T-helper 1 cell treated with Interleukin-12 subunit alpha and Interleukin-12 subunit beta and Interleukin-4 antibody, amounts not matched to agents 30 ng/mL and 1 ng/mL, for 36 hours (primary cell): ENCODE data around the gene TPPP. TPM values are rescaled to one million over a fixed set of nuclear protein-coding genes. Genes with fewer than 3 reads are reported as not detected.

Source experiments
- intact Hi-C: fragments of 100-400 bp; cut with micrococcal nuclease; formaldehyde crosslinking; loops from one replicate; pipeline ENCODE4 v1.15.1; 2024
- total RNA-seq: library from RNA; stranded (reverse); gene quantifications from 2 replicates; pipeline ENCODE4 v1.2.3, GENCODE V29; 2022

The TPPP gene
- total RNA-seq, 1 donor from 2014 or later = 0.02 TPM

DNA sequence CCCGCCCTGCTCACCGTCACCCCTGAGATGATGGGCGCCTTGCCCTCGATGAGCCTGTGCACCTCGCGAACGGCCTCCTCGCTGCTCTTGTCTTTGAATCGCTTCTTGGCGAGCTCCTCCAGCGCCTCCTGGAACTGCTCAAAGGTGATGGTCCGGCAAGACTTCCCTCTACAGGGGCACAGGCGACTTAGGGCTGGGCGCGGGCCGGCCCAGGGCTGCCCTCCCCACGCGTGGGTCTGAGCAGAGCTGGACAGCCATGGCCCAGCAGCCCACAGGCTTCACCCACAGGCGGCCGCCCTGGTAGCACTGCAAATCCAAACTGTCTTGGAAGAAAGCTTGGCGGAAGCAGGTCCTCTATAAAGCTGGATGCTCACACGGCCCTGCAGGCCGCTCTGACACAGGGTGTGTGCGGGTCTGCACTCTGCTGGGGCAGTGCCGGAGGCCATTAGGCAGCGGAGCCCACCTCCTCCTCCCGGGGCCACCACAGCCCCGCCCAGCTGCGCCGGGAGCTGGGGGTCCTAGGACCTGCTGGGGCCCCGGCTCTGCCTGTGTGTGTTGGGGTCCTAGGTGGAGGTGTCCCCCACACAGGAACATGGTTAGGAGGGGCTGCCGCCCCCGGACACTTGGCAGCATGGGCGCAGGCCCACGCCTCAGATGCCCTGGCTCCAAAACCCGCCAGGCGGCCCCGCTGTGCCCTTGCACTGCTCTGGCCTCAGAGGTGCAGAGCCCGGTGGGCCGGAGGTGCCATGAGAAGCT lies 27.0 kb downstream of the TPPP start:
- intact Hi-C loops = no loop called here

DNA sequence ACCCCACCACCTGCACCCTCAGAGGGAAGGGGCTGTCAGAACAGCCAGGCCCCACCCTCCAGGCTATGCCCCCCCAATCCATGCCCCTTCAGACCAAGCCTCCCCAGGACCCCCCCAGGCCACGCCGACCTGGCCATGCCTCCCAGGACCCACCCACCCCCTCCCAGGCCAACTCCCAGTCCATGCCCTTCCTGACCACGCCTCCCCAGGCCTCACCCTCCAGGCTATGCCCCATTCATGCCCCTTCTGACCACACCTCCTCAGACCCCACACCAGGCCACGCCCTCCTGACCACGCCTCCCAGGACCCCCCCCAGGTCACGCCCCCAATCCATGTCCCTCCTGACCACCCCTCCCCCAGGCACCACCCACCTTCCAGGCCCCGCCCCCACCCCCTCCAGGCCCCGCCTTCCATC lies 27.6 kb downstream of the TPPP start:
- intact Hi-C loops = no loop called here

DNA sequence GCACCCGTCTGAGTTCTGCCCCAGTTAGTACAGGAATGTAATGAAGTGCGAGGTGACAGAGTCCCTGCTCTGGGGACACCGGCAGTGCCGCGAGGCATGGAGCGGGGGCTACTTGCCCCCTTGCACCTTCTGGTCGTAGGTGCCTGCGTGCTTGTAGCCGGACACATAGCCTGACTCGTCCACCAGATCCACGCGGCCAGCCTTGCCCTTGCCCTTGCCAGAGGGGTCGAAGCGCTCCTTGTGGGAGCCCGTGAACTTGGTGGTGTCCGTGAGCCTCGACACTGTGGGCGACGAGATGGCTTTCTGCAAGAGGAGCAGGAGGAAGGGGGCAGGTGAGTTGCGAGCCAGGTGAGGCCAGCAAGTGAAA lies 28.2 kb downstream of the TPPP start:
- intact Hi-C loops = no loop called here

DNA sequence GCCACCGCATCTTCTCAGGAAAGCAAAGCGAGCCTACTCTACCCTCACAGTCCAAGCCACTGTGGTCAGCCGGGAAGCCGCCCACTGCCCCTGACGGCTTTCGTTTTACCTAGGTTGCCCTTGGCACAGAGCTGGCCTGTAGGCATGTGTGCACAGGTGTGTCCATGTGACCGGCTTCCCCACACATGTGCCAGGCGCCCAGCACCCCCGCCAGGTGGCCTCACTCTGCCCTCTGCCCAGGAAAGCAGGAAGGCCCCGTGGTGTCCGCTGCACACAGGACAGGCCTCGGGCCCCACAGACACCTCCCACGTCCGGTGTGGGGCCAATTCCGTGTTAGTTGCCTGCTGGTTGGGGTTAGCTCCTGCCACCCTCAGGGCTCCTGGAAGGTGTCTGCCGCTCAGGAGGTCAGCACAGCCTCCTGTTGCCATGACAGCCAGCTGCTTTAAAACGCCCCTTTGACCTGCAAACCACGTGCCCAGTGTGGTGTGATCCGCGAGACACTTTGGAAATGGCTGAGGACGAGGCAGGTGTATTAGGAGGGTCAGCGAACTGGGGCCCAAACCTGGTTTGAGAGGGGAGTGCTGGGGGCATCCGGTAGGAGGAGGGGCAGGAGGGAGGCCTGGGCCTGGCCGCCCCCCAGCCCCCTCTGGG lies 28.7 kb downstream of the TPPP start:
- intact Hi-C loops = no loop called here

DNA sequence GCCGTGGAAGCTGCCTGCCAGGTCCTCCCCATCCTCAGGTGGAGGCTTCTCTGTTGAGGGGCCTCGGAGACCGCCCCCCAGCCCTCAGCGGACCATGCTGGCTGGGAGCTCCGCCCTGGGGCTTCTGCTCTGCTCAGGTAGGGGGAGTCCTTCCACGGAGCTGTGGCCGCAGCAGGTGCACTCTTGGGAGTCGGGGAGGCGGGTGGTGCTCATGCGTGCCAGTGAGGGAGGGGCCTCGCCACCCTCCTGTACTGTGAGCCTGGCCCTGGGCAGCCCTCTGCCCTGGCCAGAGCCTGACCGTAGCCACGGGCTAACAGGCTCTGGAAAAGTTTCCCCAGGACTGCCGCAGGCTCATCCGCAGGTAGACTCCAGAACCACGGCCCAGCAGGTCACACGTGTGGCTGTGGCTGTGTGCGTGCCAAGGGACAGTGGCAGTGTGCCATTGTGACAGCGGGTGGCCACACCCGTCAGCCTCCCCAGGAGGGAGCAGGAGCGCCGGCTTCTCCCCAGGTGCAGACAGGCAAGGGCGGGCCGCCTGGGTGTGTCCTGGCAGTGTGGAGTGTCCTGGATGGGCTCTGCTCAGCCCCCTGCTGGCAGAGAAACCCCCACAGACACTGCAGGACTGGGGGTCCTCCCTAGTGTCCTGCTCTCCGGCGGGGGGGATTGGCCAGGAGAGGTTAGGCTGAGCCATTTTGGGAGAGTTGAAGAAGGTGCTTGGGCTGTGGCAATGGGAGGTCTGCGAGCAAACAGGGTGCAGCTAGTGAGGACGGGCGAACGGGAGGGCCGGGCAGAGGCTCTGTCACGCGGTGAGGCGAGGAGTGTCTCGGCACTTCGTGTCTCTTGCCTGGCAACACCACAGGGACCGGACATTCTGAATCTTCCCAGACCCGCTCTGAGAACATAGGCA lies 29.5 kb downstream of the TPPP start:
- intact Hi-C loops = no loop called here

DNA sequence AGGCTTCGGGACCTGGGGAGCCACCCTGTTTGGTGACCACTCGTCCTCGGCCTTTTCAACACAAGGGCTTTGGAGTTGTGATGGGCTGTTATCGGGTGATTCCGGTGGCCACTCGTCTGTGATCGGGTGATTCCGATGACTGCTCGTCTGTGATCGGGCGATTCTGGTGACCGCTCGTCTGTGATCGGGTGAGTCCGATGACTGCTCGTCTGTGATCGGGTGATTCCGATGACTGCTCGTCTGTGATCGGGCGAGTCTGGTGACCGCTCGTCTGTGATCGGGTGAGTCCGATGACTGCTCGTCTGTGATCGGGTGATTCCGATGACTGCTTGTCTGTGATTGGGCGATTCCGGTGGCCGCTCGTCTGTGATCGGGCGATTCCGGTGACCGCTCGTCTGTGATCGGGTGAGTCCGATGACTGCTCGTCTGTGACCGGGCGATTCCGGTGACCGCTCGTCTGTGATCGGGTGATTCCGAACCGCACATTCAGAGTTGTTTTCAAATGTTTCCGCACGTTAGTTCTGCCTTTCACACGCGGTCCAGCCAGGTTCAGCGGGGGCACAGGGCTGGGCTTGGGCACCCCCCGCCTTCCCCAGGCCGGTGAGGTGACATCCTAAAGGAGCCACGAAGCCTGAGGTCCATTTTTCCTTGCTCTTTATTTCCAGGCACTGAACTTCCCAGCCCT lies 30.3 kb downstream of the TPPP start:
- intact Hi-C loops = no loop called here

DNA sequence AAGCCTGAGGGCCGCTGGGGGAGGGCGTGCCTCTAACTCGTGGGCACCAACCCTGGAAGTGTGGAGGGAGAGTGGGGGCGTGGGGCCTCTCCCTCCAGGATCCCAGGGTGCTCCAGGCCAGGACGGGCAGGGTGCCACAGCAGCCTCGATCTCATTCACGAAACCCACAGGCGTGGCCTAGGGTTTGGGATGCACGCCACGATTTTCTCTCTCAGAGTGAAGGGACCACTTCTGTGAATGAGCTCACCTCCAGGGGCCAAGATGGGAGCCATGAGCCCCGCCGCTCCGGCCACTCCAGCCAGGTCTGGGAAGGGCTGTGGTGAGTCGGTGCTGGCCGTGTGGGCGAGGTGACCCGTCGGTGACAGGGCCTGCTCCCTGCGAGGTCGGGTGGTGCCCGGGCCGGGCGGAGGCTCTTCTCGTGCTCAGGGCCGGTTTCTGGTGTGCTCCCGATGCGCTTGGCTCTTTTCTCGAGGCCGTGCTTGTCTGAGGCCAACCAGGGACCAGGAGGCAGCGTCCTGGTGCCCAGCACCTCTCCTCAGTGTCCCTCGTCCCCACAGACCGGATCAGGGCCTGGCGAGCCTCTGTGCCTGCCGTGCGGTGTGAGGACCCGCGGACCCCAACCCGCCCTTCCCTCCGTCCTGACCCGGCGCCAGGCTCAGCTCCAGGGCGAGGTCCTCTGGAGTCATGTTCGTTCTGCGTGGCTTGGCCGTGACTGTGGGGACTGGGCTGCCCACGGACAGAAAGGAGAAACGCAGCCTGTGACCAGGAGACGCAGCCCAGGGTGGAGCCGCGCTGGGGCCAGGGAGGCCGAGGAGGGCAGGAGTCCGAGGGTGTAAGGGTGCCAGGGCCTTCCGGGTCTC lies 31.0 kb downstream of the TPPP start:
- intact Hi-C loops = no loop called here

DNA sequence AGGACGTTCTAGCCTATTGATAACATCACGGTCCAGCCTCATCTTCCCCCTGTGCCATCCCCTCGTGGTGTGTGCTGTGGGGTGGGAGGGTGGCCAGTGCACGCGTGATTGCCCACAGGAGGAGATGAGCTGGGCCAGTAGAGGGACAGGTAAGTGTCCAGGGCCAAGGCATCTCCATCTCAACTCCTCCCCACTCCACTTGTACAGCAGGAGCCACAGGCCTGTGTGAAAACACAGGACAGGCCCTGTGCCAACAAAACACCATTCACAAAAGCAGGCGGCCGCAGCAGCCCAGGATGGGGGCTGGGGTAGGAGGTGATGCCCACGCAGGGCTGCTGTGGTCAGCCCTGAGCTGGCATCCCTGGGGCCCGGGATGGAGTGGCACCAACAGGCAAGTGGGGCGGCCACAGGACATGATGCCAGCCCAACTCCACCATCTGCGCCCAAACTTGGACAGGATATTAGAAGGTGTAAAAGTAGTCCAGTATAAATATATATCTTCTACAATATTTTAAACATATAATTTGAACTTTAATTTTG lies 32.6 kb downstream of the TPPP start:
- intact Hi-C loops = no loop called here

DNA sequence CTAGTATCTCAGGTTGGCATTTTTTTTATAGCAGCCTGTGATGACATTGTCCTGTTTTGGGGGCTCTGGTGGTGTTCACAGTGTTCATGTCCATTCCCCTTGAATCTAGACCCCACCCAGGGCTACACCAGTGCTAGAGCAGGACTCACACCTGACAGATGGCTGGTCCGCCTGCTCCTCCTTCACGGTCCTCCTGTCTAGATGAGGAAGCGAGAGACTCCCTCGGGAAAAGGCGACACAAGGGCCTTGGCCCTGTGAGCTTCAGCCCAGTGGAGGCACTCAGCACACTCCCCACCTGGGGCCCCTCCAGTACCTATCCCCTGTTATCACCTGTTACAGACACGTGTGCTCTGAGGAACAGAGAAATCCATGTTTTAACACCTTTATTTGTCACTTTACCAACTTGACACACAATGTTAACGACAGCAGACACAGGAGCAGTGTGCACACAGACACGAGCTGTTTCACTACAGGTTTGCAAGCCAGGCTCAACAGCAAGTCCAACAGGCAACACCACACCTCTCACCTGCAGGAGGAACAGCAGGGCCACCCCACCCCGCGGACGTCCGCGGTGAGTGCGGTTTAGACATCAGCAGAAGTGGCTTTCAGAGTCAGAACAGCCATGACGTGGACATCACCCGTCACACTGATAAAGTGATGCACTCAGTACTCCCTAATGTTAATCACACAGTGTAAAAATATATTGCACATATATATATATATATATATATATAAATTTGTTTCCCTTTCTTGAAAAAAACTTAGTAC lies 33.5 kb downstream of the TPPP start:
- intact Hi-C loops = no loop called here

DNA sequence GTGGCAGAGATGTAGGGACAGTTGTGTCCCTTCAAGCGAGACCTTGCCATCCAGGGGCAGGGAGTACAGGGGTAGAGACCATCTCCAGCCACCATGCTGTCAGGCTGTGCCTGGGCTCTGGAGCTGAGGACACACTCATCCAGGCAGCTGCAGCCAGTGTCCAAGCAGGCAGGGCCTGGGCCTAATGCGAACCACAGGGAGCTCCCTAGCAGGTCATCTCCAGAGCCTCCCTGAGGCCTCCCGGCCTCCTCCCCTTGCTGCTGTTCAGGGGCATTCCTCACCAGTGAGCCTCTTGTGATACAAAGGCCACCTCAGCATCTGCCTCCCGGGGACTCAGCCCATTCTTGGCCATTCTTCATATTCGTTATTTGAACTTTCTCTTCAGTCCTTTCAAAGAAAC lies 35.0 kb downstream of the TPPP start:
- intact Hi-C loops = no loop called here

DNA sequence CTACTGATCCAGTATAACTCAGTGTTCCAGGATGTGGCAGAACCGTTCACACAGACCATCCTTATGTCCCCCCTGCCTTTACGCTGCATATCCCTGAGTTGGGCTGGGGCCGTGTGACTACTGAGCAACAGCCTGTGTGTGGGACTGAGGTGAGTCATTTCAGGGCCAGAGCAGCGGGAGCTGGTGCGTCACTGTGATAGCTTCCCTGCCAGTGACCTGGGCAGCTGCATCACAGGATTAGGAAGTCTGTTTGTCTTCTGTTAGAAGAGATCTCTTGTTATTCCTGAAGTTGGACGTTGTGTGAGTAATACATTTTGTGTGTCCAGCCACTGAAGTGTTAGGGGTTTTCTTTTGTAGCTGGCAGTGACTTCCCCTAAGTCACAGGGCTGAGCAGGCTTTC lies 35.6 kb downstream of the TPPP start:
- intact Hi-C loops = no loop called here

DNA sequence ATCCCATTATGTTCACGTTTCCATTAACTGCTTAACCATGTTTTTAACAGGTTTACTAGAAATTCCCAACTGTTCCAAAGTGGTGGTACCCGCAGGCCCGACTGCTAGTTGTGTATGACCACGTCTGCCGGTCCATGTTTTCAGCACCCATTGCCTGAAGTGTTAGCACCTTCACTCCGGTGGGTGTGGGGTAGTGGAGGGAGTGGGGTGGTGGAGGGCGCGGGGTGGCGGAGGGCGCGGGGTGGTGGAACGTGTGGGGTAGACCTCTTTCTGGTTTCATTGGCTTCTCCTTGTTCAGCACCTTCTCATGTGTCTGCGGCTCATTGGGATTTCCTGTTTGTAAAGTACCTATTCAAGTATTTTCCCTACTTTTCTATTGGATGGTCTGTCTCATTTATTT lies 37.7 kb downstream of the TPPP start:
- intact Hi-C loops = no loop called here

DNA sequence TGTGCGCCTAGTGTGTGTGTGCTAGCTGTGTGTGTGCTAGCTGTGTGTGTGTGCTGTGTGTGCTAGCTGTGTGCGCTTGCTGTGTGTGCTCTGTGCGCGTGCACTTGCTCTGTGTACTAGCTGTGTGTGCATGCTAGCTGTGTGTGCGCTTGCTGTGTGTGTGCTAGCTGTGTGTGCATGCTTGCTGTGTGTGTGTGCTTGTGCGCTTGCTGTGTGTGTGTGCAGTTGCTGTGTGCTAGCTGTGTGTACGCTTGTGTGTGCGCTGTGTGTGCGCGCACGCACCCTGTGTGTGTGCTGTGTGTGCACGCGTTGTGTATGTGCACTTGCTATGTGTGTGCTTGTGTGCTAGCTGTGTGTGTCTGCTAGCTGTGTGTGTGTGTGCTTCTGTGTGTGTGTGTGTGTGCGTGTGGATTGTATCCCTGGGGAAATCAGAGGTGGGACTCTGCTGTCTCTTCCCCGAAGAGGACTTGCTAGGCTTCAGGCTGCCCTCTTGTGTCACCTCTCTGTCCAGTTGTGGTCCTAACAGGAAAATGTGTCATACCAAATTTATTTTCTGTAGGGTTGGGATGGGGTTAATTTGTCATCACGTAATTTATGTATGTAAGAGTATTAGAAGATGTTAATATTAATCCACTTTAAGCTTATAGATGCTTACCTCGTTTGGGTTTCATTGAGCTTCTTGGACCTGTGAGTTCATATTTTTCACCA lies 38.9 kb downstream of the TPPP start:
- intact Hi-C loops = no loop called here

DNA sequence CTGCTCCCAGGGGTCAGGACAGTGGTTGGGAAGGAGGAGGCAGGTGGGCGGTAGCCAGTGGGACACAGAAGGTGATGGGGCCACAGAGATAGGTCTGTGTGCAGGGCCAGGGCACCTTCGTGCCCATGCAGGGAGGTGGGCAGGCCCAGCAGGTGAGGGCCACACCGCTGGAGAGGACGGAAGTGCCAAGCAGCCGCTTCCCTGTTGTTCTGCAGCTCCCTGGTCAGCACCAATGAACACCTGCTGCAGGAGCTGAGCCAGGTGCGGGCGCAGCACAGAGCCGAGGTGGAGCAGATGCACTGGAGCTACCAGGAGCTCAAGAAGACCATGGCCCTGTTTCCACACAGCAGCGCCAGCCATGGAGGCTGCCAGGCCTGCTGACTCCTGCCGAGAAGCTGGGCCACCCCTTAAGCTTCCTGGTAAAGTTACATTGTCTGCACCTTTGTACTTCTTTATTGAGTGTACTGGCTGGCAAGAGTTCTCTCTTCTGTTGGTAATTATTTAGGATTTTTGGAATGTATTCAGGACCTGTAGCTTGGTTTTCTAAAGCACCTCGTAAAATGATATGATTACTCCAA lies 40.3 kb downstream of the TPPP start:
- intact Hi-C loops = no loop called here

DNA sequence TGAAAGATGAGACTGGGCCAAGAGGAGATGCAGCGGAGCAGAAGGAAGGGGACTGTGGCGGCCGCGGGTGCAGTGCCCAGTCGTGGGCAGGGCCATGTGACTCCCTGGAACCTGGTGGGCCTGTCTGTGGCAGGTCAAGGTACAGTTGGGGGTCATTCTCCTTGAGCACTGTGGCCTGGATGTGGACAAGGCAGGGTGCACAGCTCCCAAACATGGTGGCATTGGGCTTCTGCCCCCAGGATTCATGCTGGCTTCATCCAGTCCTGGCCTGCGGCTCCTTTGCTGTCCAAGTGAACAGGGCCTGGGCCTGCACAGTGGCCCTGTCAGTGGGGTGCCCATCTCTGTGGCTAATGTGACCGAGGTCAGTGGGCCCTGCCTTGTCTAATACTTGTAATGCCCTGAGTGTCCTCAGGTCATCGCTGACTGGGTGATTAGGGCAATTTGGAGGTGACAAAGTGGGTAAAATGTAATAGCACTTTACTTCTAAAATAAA lies 41.1 kb downstream of the TPPP start:
- intact Hi-C loops = no loop called here

DNA sequence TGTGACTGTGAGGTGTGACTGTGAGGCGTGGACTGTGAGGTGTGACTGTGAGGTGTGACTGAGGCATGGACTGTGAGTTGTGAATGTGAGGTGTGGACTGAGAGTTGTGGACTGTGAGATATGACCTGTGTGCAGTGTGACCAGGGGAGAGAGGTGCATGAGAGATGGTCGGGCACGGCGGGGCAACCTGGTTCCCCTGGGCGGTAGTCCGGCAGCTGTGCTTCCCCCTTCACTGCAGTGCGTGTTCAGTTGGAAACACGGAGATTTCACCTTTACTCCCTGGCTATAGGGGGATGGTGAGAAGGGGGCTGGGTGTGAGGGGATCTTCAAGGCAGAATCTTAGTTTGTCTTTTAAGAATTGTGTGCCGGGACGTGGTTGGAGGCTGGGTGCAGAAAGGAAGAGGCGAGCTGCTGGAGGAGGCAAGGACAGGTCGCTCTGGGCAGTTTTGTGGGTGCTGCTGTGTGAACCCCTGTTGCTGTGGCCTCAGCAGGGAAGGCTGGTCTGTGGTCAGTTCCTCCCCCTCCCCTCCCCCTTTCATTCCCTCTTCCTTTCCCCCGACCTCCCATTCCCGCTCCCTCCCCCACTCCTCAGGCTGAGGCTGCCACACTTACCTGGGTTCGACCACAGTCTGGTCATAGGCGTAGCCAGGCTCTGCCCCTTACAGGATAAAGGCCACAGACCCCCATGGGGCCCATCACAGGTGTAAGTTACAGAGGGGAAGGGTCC lies 41.7 kb downstream of the TPPP start:
- intact Hi-C loops = no loop called here

DNA sequence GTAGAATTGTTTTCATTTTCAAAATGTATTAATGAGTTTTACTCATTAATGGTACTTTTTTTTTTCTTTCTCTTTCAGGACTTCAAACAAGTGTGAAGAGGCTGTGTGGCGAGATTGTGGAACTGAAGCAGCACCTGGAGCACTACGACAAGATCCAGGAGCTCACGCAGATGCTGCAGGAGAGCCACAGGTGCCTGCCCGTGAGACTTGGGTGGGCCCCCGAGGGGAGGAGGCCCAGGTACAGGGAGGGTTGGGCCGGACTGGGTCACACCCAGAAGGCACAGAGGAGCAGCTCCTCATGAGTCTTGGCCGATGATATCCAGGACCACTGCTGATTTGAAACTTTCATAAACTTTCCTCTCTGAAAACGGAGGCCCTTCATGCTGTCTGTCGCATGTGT lies 45.4 kb downstream of the TPPP start:
- intact Hi-C loops = no loop called here

DNA sequence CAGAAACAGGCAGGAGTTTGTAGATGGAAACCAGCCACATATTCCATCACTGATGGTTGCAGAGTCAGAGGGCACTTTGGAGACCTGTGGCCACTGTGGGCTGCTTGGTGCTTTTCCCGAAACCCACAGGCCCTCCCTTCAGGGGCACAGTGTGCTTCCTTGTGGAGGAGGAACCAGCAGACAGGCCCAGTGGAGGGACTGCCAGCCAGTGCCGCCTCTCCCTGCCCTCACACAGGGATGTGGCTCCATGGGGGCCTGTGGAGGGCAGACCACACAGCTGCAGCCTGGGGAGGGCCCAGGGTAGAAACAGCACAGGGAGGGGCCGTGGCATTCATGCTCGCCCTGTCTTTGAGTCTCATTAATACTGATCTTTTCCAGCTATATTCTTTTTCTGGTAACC lies 45.8 kb downstream of the TPPP start:
- intact Hi-C loops = no loop called here
